GM19351 (cell line): ENCODE measurements around the gene PSPC1.
"Not testable (repeated sequence)": the region's sequence is repeated elsewhere in the genome, so short reads cannot be mapped to it uniquely, and the experiment has no call there.

Source experiments
- ATAC-seq: cut with Tn5 transposase; IDR thresholded peaks from one replicate; pipeline ENCODE4 v1.9.1; 2021; ENCODE audit warnings: mild to moderate bottlenecking, moderate library complexity; ENCODE audit not compliant: unreplicated experiment

The PSPC1 gene

GRCh38 chr13:19764237-19764636 lies 18.5 kb downstream of the PSPC1 start:
- ATAC-seq: no peak

GRCh38 chr13:19763618-19764017 lies 19.1 kb downstream of the PSPC1 start:
- no peak for ATAC-seq

- ATAC-seq: no peak
Observed at GRCh38 chr13:19759669-19760068, 23.1 kb downstream of the PSPC1 start.

GRCh38 chr13:19742643-19743042 lies 40.1 kb downstream of the PSPC1 start:
- no peak for ATAC-seq

- ATAC-seq: no peak
Observed at GRCh38 chr13:19737844-19738557, 44.7 kb downstream of the PSPC1 start.

GRCh38 chr13:19726611-19727010 lies 56.1 kb downstream of the PSPC1 start:
- ATAC-seq: no peak

GRCh38 chr13:19725320-19725719 lies 57.4 kb downstream of the PSPC1 start:
- ATAC-seq: no peak

GRCh38 chr13:19720039-19720438 lies 62.7 kb downstream of the PSPC1 start:
- ATAC-seq: no peak

GRCh38 chr13:19713186-19713965 lies 69.4 kb downstream of the PSPC1 start:
- no peak for ATAC-seq

GRCh38 chr13:19709782-19710181 lies 73.0 kb downstream of the PSPC1 start:
- ATAC-seq: not testable (repeated sequence)

GRCh38 chr13:19709039-19709438 lies 73.7 kb downstream of the PSPC1 start:
- not testable (repeated sequence) for ATAC-seq

GRCh38 chr13:19704256-19704655 lies 78.5 kb downstream of the PSPC1 start:
- ATAC-seq: not testable (repeated sequence)

- ATAC-seq: not testable (repeated sequence)
Observed at GRCh38 chr13:19701619-19702018, 81.1 kb downstream of the PSPC1 start.

GRCh38 chr13:19700963-19701362 lies 81.8 kb downstream of the PSPC1 start:
- not testable (repeated sequence) for ATAC-seq

- no peak for ATAC-seq
Observed at GRCh38 chr13:19695829-19696228, 86.9 kb downstream of the PSPC1 start.

- ATAC-seq: no peak
Observed at GRCh38 chr13:19695428-19695827, 87.3 kb downstream of the PSPC1 start.

GRCh38 chr13:19691447-19691846 lies 91.3 kb downstream of the PSPC1 start:
- ATAC-seq: not testable (repeated sequence)

GRCh38 chr13:19685437-19685836 lies 97.3 kb downstream of the PSPC1 start:
- ATAC-seq: no peak

GRCh38 chr13:19685034-19685433 lies 97.7 kb downstream of the PSPC1 start:
- ATAC-seq: no peak

GRCh38 chr13:19681517-19681916 lies 101.2 kb downstream of the PSPC1 start:
- no peak for ATAC-seq

GRCh38 chr13:19680751-19681150 lies 102.0 kb downstream of the PSPC1 start:
- ATAC-seq: no peak

- no peak for ATAC-seq
Observed at GRCh38 chr13:19676168-19676567, 106.6 kb downstream of the PSPC1 start.
